ELR (cell line): ENCODE measurements around the gene ZCCHC24.

Experiments used
- DNase-seq: peaks from one replicate; pipeline ENCODE4 v3.0.0-alpha.2; 2015; ENCODE audit warnings: low read depth

Gene ZCCHC24

GRCh38 chr10:79383974-79384606 lies 61.3 kb downstream of the ZCCHC24 start:
- no peak for DNase-seq

- no peak for DNase-seq
Measured at GRCh38 chr10:79382491-79382941, 62.9 kb downstream of the ZCCHC24 start.

- DNase-seq: peak; percentile 89
Measured at GRCh38 chr10:79381804-79382221, 63.6 kb downstream of the ZCCHC24 start.

GRCh38 chr10:79380946-79381721 lies 64.3 kb downstream of the ZCCHC24 start:
- DNase-seq: no peak

GRCh38 chr10:79380125-79380945 lies 65.1 kb downstream of the ZCCHC24 start:
- DNase-seq: peak; percentile 64

GRCh38 chr10:79379512-79380124 lies 65.8 kb downstream of the ZCCHC24 start:
- no peak for DNase-seq

GRCh38 chr10:79378647-79379511 lies 66.5 kb downstream of the ZCCHC24 start:
- DNase-seq: no peak

- no peak for DNase-seq
Measured at GRCh38 chr10:79378383-79378646, 67.1 kb downstream of the ZCCHC24 start.

- DNase-seq: no peak
Measured at GRCh38 chr10:79377557-79378382, 67.7 kb downstream of the ZCCHC24 start.

GRCh38 chr10:79376751-79377556 lies 68.5 kb downstream of the ZCCHC24 start:
- DNase-seq: no peak

- DNase-seq: no peak
Measured at GRCh38 chr10:79376078-79376628, 69.3 kb downstream of the ZCCHC24 start.

- DNase-seq: peak; percentile 41
Measured at GRCh38 chr10:79375321-79376077, 69.9 kb downstream of the ZCCHC24 start.

GRCh38 chr10:79374312-79375191 lies 70.9 kb downstream of the ZCCHC24 start:
- peak; percentile 77 for DNase-seq

- no peak for DNase-seq
Measured at GRCh38 chr10:79372871-79373270, 72.6 kb downstream of the ZCCHC24 start.

GRCh38 chr10:79367426-79368189 lies 77.8 kb downstream of the ZCCHC24 start:
- DNase-seq: peak; percentile 61

- DNase-seq: no peak
Measured at GRCh38 chr10:79361726-79362397, 83.6 kb downstream of the ZCCHC24 start.
